Rectal smooth muscle tissue (tissue), 1 donor: ENCODE data around the gene AP1B1.
"Not testable (repeated sequence)": the region's sequence is repeated elsewhere in the genome, so short reads cannot be mapped to it uniquely, and the experiment has no call there.

Source experiments
- H3K27ac ChIP-seq: one replicate; pipeline ENCODE4 v1.7.0; 2013; ENCODE audit warnings: low read depth, low read length, inconsistent platforms
- H3K27me3 ChIP-seq: one replicate; pipeline ENCODE4 v1.7.0; 2013; ENCODE audit warnings: low read length; ENCODE audit not compliant: control insufficient read depth, insufficient read depth
- H3K36me3 ChIP-seq: one replicate; pipeline ENCODE4 v1.7.0; 2013; ENCODE audit warnings: low read length; ENCODE audit not compliant: control insufficient read depth, insufficient read depth
- H3K4me1 ChIP-seq: one replicate; pipeline ENCODE4 v1.7.0; 2013; ENCODE audit warnings: low read length; ENCODE audit not compliant: control insufficient read depth, insufficient read depth
- H3K4me3 ChIP-seq: one replicate; pipeline ENCODE4 v1.7.0; 2013; ENCODE audit warnings: low read length
- H3K9ac ChIP-seq: one replicate; pipeline ENCODE4 v1.7.0; 2013; ENCODE audit warnings: low read length

AP1B1 gene

GRCh38 chr22:29387921-29388758 lies at the start of gene AP1B1:
TSS of gene AP1B1 (minus strand) at chr22:29388570. CDS start at chr22:29367243, 21,327 bp downstream.
- H3K9ac ChIP-seq, result peak within 1 kb of the TSS; percentile 56

GRCh38 chr22:29435236-29436136 lies 47.1 kb upstream of the AP1B1 start:
- no peak overlapping the region for H3K9ac ChIP-seq
- H3K27ac ChIP-seq, result no peak overlapping the region
- H3K27me3 ChIP-seq, result no peaks in the 10 kb centered on the region
- no peaks in the 10 kb centered on the region for H3K36me3 ChIP-seq
- H3K4me3 ChIP-seq, result no peak overlapping the region
- H3K4me1 ChIP-seq, result no peaks in the 10 kb centered on the region

More at GRCh38 chr22:29387921-29388758, at the start of gene AP1B1:
- peak within 1 kb of the TSS; percentile 64 for H3K27ac ChIP-seq
- peaks cover 4% of the 10 kb centered on the region for H3K4me1 ChIP-seq
- peaks cover 2% of the 10 kb centered on the region for H3K36me3 ChIP-seq
- no peaks in the 10 kb centered on the region for H3K27me3 ChIP-seq
- H3K4me3 ChIP-seq, result peak within 1 kb of the TSS; percentile 69

GRCh38 chr22:29434288-29434687 lies 45.9 kb upstream of the AP1B1 start:
- Histone ChIP-seq H3K9ac (no peak overlapping the region), H3K27me3 (no peaks in the 10 kb centered on the region), H3K4me1 (no peaks in the 10 kb centered on the region), H3K36me3 (no peaks in the 10 kb centered on the region), H3K27ac (no peak overlapping the region), H3K4me3 (no peak overlapping the region)

- Histone ChIP-seq H3K27me3 (no peaks in the 10 kb centered on the region), H3K4me1 (no peaks in the 10 kb centered on the region), H3K27ac (no peak overlapping the region), H3K36me3 (no peaks in the 10 kb centered on the region), H3K4me3 (no peak overlapping the region), H3K9ac (no peak overlapping the region)
Observed at GRCh38 chr22:29433856-29434255, 45.5 kb upstream of the AP1B1 start.

- Histone ChIP-seq H3K4me1 (no peaks in the 10 kb centered on the region), H3K9ac (no peak overlapping the region), H3K27me3 (no peaks in the 10 kb centered on the region), H3K36me3 (no peaks in the 10 kb centered on the region), H3K4me3 (no peak overlapping the region), H3K27ac (no peak overlapping the region)
Observed at GRCh38 chr22:29431986-29432385, 43.6 kb upstream of the AP1B1 start.

GRCh38 chr22:29427176-29427760 lies 38.9 kb upstream of the AP1B1 start:
- Histone ChIP-seq H3K36me3 (no peaks in the 10 kb centered on the region), H3K4me3 (no peak overlapping the region), H3K4me1 (no peaks in the 10 kb centered on the region), H3K27ac (no peak overlapping the region), H3K9ac (no peak overlapping the region), H3K27me3 (no peaks in the 10 kb centered on the region)

GRCh38 chr22:29426476-29426875 lies 38.1 kb upstream of the AP1B1 start:
- H3K27ac ChIP-seq, result no peak overlapping the region

GRCh38 chr22:29418704-29419103 lies 30.3 kb upstream of the AP1B1 start:
- H3K4me1 ChIP-seq, H3K27me3 ChIP-seq, H3K9ac ChIP-seq, H3K4me3 ChIP-seq, H3K36me3 ChIP-seq, H3K27ac ChIP-seq: not testable (repeated sequence)

More at GRCh38 chr22:29426476-29426875, 38.1 kb upstream of the AP1B1 start:
- Histone ChIP-seq H3K27me3 (no peaks in the 10 kb centered on the region), H3K36me3 (no peaks in the 10 kb centered on the region), H3K9ac (no peak overlapping the region), H3K4me3 (no peak overlapping the region), H3K4me1 (no peaks in the 10 kb centered on the region)

GRCh38 chr22:29414951-29415591 lies 26.7 kb upstream of the AP1B1 start:
- not testable (repeated sequence) for H3K27me3 ChIP-seq, H3K9ac ChIP-seq, H3K4me1 ChIP-seq, H3K36me3 ChIP-seq, H3K27ac ChIP-seq
- peak overlapping the region; percentile 62 for H3K4me3 ChIP-seq

- not testable (repeated sequence) for H3K9ac ChIP-seq, H3K36me3 ChIP-seq, H3K27ac ChIP-seq, H3K4me3 ChIP-seq, H3K27me3 ChIP-seq, H3K4me1 ChIP-seq
Observed at GRCh38 chr22:29412772-29413171, 24.4 kb upstream of the AP1B1 start.

GRCh38 chr22:29411569-29412211 lies 23.3 kb upstream of the AP1B1 start:
- not testable (repeated sequence) for H3K36me3 ChIP-seq, H3K4me3 ChIP-seq, H3K27me3 ChIP-seq, H3K9ac ChIP-seq, H3K27ac ChIP-seq, H3K4me1 ChIP-seq
